Measurements from ENCODE around the gene LHFPL3. TPM values are rescaled to one million over a fixed set of nuclear protein-coding genes. Genes with fewer than 3 reads are reported as not detected.

The LHFPL3 gene

GRCh38 chr7:104950754-104951153 is 622.4 kb downstream of the LHFPL3 start:
- Histone ChIP-seq H3K27me3 (ENCODE audit: control insufficient read depth in 3 of 3, insufficient read depth in 3 of 3, low read depth in 1 of 3, low read length in 3 of 3) (no peaks in the 10 kb centered on the region), H3K9me3 (replicated peaks in 1 of 2; ENCODE audit: control insufficient read depth in 2 of 2, insufficient read depth in 1 of 2, low read depth in 1 of 2, low read length in 2 of 2) (no peaks in the 10 kb centered on the region), H2AFZ (ENCODE audit: low read length) (no peak overlapping the region), H2BK5ac (ENCODE audit: low read length) (no peak overlapping the region), H3K9ac (ENCODE audit: low read depth, low read length, poor library complexity) (no peak overlapping the region), H4K8ac (ENCODE audit: low read depth, low read length) (no peak overlapping the region), H3K14ac (ENCODE audit: low read length) (no peak overlapping the region), H2BK15ac (ENCODE audit: low read length) (no peak overlapping the region), H2BK120ac (ENCODE audit: low read depth, low read length) (no peak overlapping the region), H3K4me3 (ENCODE audit: low read length in 2 of 2) (no peak overlapping the region), H3K79me1 (ENCODE audit: low read depth, low read length) (no peaks in the 10 kb centered on the region), H2BK12ac (ENCODE audit: low read length) (no peak overlapping the region), H3K36me3 (replicated peaks in 1 of 2; ENCODE audit: control insufficient read depth in 2 of 2, insufficient read depth in 2 of 2, low read length in 2 of 2) (no peaks in the 10 kb centered on the region), H3K18ac (ENCODE audit: low read length) (no peak overlapping the region), H4K91ac (ENCODE audit: low read depth, low read length, poor library complexity) (no peak overlapping the region), H3K4ac (ENCODE audit: low read length) (no peak overlapping the region), H2AK5ac (ENCODE audit: low read depth, low read length) (no peak overlapping the region), H3K27ac (replicated peaks; ENCODE audit: low read length) (no peak overlapping the region), H3K23ac (ENCODE audit: low read depth, low read length, poor library complexity) (no peak overlapping the region), H3K4me2 (ENCODE audit: insufficient read depth, low read length, poor library complexity, severe bottlenecking) (no peak overlapping the region), H3K4me1 (ENCODE audit: control insufficient read depth in 2 of 2, insufficient read depth in 1 of 2, low read depth in 1 of 2, low read length in 2 of 2) (no peaks in the 10 kb centered on the region)
- WGBS, 2 donors (ENCODE audit: extremely low coverage in 2 of 2, insufficient read length in 2 of 2, insufficient replicate concordance in 1 of 2) = no CpG with 5 or more reads among the region's 2 CpGs
- DNase-seq (ENCODE audit: low spot score) = no peak

- Histone ChIP-seq H3K18ac (ENCODE audit: low read length) (no peak overlapping the region), H3K23ac (ENCODE audit: low read depth, low read length, poor library complexity) (no peak overlapping the region), H3K36me3 (replicated peaks in 1 of 2; ENCODE audit: control insufficient read depth in 2 of 2, insufficient read depth in 2 of 2, low read length in 2 of 2) (no peaks in the 10 kb centered on the region), H3K27ac (replicated peaks; ENCODE audit: low read length) (no peak overlapping the region), H2BK120ac (ENCODE audit: low read depth, low read length) (no peak overlapping the region), H3K79me1 (ENCODE audit: low read depth, low read length) (no peaks in the 10 kb centered on the region), H2BK15ac (ENCODE audit: low read length) (no peak overlapping the region), H3K4me3 (ENCODE audit: low read length in 2 of 2) (no peak overlapping the region), H2BK12ac (ENCODE audit: low read length) (no peak overlapping the region), H2BK5ac (ENCODE audit: low read length) (no peak overlapping the region), H4K8ac (ENCODE audit: low read depth, low read length) (no peak overlapping the region), H4K91ac (ENCODE audit: low read depth, low read length, poor library complexity) (no peak overlapping the region), H3K14ac (ENCODE audit: low read length) (no peak overlapping the region), H2AK5ac (ENCODE audit: low read depth, low read length) (no peak overlapping the region), H3K4me2 (ENCODE audit: insufficient read depth, low read length, poor library complexity, severe bottlenecking) (no peak overlapping the region), H3K4me1 (ENCODE audit: control insufficient read depth in 2 of 2, insufficient read depth in 1 of 2, low read depth in 1 of 2, low read length in 2 of 2) (no peaks in the 10 kb centered on the region), H3K9ac (ENCODE audit: low read depth, low read length, poor library complexity) (no peak overlapping the region), H3K27me3 (ENCODE audit: control insufficient read depth in 3 of 3, insufficient read depth in 3 of 3, low read depth in 1 of 3, low read length in 3 of 3) (no peaks in the 10 kb centered on the region), H3K9me3 (replicated peaks in 1 of 2; ENCODE audit: control insufficient read depth in 2 of 2, insufficient read depth in 1 of 2, low read depth in 1 of 2, low read length in 2 of 2) (no peaks in the 10 kb centered on the region), H3K4ac (ENCODE audit: low read length) (no peak overlapping the region), H2AFZ (ENCODE audit: low read length) (no peak overlapping the region)
- no peak for DNase-seq (ENCODE audit: low spot score)
- WGBS, 2 donors (ENCODE audit: extremely low coverage in 2 of 2, insufficient read length in 2 of 2, insufficient replicate concordance in 1 of 2) = no CpG with 5 or more reads among the region's 7 CpGs
These were observed 623.1 kb downstream of the LHFPL3 start for GRCh38 chr7:104951546-104951945.

- Histone ChIP-seq H2BK15ac (ENCODE audit: low read length) (no peak overlapping the region), H2AK5ac (ENCODE audit: low read depth, low read length) (no peak overlapping the region), H3K4me2 (ENCODE audit: insufficient read depth, low read length, poor library complexity, severe bottlenecking) (no peak overlapping the region), H4K8ac (ENCODE audit: low read depth, low read length) (no peak overlapping the region), H2BK5ac (ENCODE audit: low read length) (no peak overlapping the region), H2BK120ac (ENCODE audit: low read depth, low read length) (no peak overlapping the region), H3K79me1 (ENCODE audit: low read depth, low read length) (no peaks in the 10 kb centered on the region), H3K4ac (ENCODE audit: low read length) (no peak overlapping the region), H3K9me3 (replicated peaks in 1 of 2; ENCODE audit: control insufficient read depth in 2 of 2, insufficient read depth in 1 of 2, low read depth in 1 of 2, low read length in 2 of 2) (no peaks in the 10 kb centered on the region), H3K27ac (replicated peaks; ENCODE audit: low read length) (no peak overlapping the region), H3K9ac (ENCODE audit: low read depth, low read length, poor library complexity) (no peak overlapping the region), H3K14ac (ENCODE audit: low read length) (no peak overlapping the region), H2BK12ac (ENCODE audit: low read length) (no peak overlapping the region), H3K18ac (ENCODE audit: low read length) (no peak overlapping the region), H3K4me1 (ENCODE audit: control insufficient read depth in 2 of 2, insufficient read depth in 1 of 2, low read depth in 1 of 2, low read length in 2 of 2) (peaks cover 0 to 2% of the 10 kb centered on the region in 2 donors), H3K4me3 (ENCODE audit: low read length in 2 of 2) (no peak overlapping the region), H3K27me3 (ENCODE audit: control insufficient read depth in 3 of 3, insufficient read depth in 3 of 3, low read depth in 1 of 3, low read length in 3 of 3) (no peaks in the 10 kb centered on the region), H3K36me3 (replicated peaks in 1 of 2; ENCODE audit: control insufficient read depth in 2 of 2, insufficient read depth in 2 of 2, low read length in 2 of 2) (no peaks in the 10 kb centered on the region), H3K23ac (ENCODE audit: low read depth, low read length, poor library complexity) (no peak overlapping the region), H2AFZ (ENCODE audit: low read length) (no peak overlapping the region), H4K91ac (ENCODE audit: low read depth, low read length, poor library complexity) (no peak overlapping the region)
- no peak for DNase-seq (ENCODE audit: low spot score)
- WGBS, 2 donors (ENCODE audit: extremely low coverage in 2 of 2, insufficient read length in 2 of 2, insufficient replicate concordance in 1 of 2) = no CpG with 5 or more reads among the region's 2 CpGs
These were observed 626.9 kb downstream of the LHFPL3 start for GRCh38 chr7:104955276-104955675.

Small RNA genes lying within 50 kb of the gene (small RNA-seq; reads per million reads assigned to genes)
- gene RN7SL8P (ENCODE audit: insufficient read depth) = not detected

Data from neuronal stem cell (in vitro differentiated cells).